Loucy (cell line): Measurements from ENCODE around the gene TMCC2.

Source experiments
- CTCF ChIP-seq: fragments of 200-600 bp; sonication (generic); conservative IDR thresholded peaks from 2 replicates; pipeline ENCODE4 v1.5.1; 2014; ENCODE audit warnings: mild to moderate bottlenecking, antibody characterized with exemption, low read length
- EZH2phosphoT487 ChIP-seq: fragments of 200-600 bp; IDR thresholded peaks from 2 replicates; pipeline ENCODE4 v1.6.1; 2018; ENCODE audit warnings: antibody characterized with exemption, mild to moderate bottlenecking, moderate library complexity, borderline replicate concordance

DNA sequence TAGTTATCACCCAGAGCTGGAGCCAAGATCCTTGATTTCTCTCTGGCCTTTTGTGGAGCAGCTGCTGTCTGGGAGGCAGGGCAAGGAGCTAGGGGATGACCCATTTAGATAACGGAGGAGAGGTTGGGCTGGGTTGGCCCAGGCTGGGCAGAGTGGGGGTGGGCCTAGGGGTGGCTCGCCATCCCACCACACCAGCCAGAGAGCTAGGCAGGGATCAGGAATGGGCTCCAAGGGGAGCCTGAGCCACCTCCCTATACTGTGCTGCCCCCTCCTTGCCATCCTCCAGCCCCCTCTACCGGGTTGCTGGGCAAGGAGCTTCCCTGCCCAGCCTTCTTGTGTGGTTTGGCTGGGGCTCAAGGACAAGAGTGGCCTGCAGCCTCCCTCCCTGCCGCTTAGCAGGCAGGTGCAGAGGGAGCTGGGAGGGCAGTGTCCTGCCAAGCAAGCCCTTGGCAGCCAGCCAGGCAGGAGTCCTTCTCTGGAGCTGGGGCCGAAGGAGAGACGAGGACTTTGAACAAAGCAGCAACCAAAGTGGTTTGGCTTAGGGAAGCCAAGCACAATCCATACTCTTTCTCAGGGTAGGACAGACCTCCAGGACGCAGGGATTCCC lies 89.7 kb downstream of the TMCC2 start:
- TF ChIP-seq EZH2phosphoT487: no peak
- TF ChIP-seq CTCF: no peak
